GM23248 (cell line): ENCODE measurements around the gene PIEZO2.

Source experiments
- EZH2 ChIP-seq: fragments of 200-600 bp; sonication (generic); IDR thresholded peaks from 2 replicates; pipeline ENCODE4 v1.6.1; 2018; ENCODE audit warnings: antibody characterized with exemption, mild to moderate bottlenecking; ENCODE audit not compliant: insufficient read depth, poor library complexity, severe bottlenecking
- EZH2phosphoT487 ChIP-seq: fragments of 200-600 bp; sonication (generic); IDR thresholded peaks from 2 replicates; pipeline ENCODE4 v1.6.1; 2018; ENCODE audit warnings: antibody characterized with exemption, moderate library complexity, mild to moderate bottlenecking, low read depth; ENCODE audit not compliant: insufficient read depth

GRCh38 chr18:10946058-10946457 lies 203.3 kb downstream of the PIEZO2 start:
- no peak for TF ChIP-seq EZH2
- TF ChIP-seq EZH2phosphoT487, result no peak
